HepG2 (cell line): ENCODE data around the gene FAM174C. TPM values are rescaled to one million over a fixed set of nuclear protein-coding genes. Genes with fewer than 3 reads are reported as not detected.
A peak's percentile ranks its signal among the peaks of the same experiment; 100 is the strongest.

Experiments used
- FOXA3 ChIP-seq: IDR thresholded peaks from 2 replicates; pipeline ENCODE4 v1.6.1; 2016; ENCODE audit warnings: missing genetic modification reagents, missing compliant biosample characterization
- HNRNPH1 ChIP-seq: fragments of 200-400 bp; formaldehyde crosslinking; optimal IDR thresholded peaks from 2 replicates; pipeline ENCODE3; 2017; ENCODE audit warnings: mild to moderate bottlenecking, low read depth, low read length
- PCBP1 ChIP-seq: fragments of 200-400 bp; formaldehyde crosslinking; IDR thresholded peaks from 2 replicates; pipeline ENCODE4 v1.6.1; 2017; ENCODE audit warnings: mild to moderate bottlenecking, low read depth, low read length, borderline replicate concordance
- SNAPC2 ChIP-seq: sonication (generic); formaldehyde crosslinking; IDR thresholded peaks from 2 replicates; pipeline ENCODE4 v1.8.1; 2022; ENCODE audit warnings: mild to moderate bottlenecking, missing genetic modification reagents
- SP1 ChIP-seq, 2 experiments: fragments of 450-650 bp in 1 of 2; sonication (generic) in 1 of 2; formaldehyde crosslinking in 1 of 2; IDR thresholded peaks; 2 replicates each; pipeline versions ENCODE4 v1.4.0 to v1.6.1; 2016 to 2020; ENCODE audit warnings: missing genetic modification reagents in 1 of 2
- ZBTB7A ChIP-seq: sonication (generic); formaldehyde crosslinking; IDR thresholded peaks from 2 replicates; pipeline ENCODE4 v1.8.0; 2022; ENCODE audit warnings: mild to moderate bottlenecking, missing genetic modification reagents
- ZNF12 ChIP-seq: sonication (generic); formaldehyde crosslinking; IDR thresholded peaks from 2 replicates; pipeline ENCODE4 v1.5.0; 2020; ENCODE audit warnings: missing genetic modification reagents
- ZNF124 ChIP-seq: sonication (generic); formaldehyde crosslinking; IDR thresholded peaks from 2 replicates; pipeline ENCODE4 v1.4.0; 2020; ENCODE audit warnings: missing genetic modification reagents
- ZNF331 ChIP-seq: sonication (generic); formaldehyde crosslinking; IDR thresholded peaks from 2 replicates; pipeline ENCODE4 v1.4.0; 2020; ENCODE audit warnings: missing genetic modification reagents
- ZNF382 ChIP-seq: sonication (generic); formaldehyde crosslinking; IDR thresholded peaks from 2 replicates; pipeline ENCODE4 v1.5.0; 2020; ENCODE audit warnings: missing genetic modification reagents, mild to moderate bottlenecking, borderline replicate concordance
- ZNF558 ChIP-seq: sonication (generic); formaldehyde crosslinking; IDR thresholded peaks from 2 replicates; pipeline ENCODE4 v1.9.0; 2022; ENCODE audit warnings: mild to moderate bottlenecking, missing genetic modification reagents, borderline replicate concordance
- ZNF672 ChIP-seq: sonication (generic); formaldehyde crosslinking; IDR thresholded peaks from 2 replicates; pipeline ENCODE4 v1.8.1; 2022; ENCODE audit warnings: missing genetic modification reagents
- ZSCAN20 ChIP-seq: sonication (generic); formaldehyde crosslinking; IDR thresholded peaks from 2 replicates; pipeline ENCODE4 v1.4.0; 2020; ENCODE audit warnings: missing genetic modification reagents, mild to moderate bottlenecking, borderline replicate concordance
- polyA plus RNA-seq, 8 experiments: library from polyadenylated mRNA; depleted of rRNA in 3 of 8; stranded (reverse) in 7 of 8; unstranded in 1 of 8; fragments of >200 nt; fragmentation: Illumina TruSeq in 4 of 8; extraction: Trizol in 4 of 8; gene quantifications; 2 replicates each; pipeline versions ENCODE4 v1.2.1 to v1.2.3, GENCODE V29; 2011 to 2016; ENCODE audit warnings: low read depth in 4 of 8, missing spikeins in 1 of 8, mixed read lengths in 1 of 8; ENCODE audit not compliant: insufficient read depth in 1 of 8
- total RNA-seq, 5 experiments: library from RNA; depleted of rRNA; stranded (reverse); fragments of >200 nt; fragmentation: Illumina TruSeq; extraction: Trizol; gene quantifications; 2 replicates each; pipeline ENCODE4 v1.2.3, GENCODE V29; 2016; ENCODE audit warnings: low read depth in 1 of 5
- TF ChIP-seq, protein P1 (sequence below): sonication (generic); formaldehyde crosslinking; IDR thresholded peaks from one replicate; pipeline ENCODE4 v1.5.1; 2020; ENCODE audit warnings: mild to moderate bottlenecking, missing genetic modification reagents; ENCODE audit errors: not compliant biosample characterization
- TF ChIP-seq, protein P2 (sequence below): sonication (generic); formaldehyde crosslinking; IDR thresholded peaks from 2 replicates; pipeline ENCODE4 v1.4.0; 2020; ENCODE audit warnings: mild to moderate bottlenecking, missing genetic modification reagents

The FAM174C gene
- total and polyA plus RNA-seq, 2 of the 13 experiments (the other 11 are each of a cell fraction or from before 2014, with no cell fraction given), result 19.5 to 31.3 TPM

DNA sequence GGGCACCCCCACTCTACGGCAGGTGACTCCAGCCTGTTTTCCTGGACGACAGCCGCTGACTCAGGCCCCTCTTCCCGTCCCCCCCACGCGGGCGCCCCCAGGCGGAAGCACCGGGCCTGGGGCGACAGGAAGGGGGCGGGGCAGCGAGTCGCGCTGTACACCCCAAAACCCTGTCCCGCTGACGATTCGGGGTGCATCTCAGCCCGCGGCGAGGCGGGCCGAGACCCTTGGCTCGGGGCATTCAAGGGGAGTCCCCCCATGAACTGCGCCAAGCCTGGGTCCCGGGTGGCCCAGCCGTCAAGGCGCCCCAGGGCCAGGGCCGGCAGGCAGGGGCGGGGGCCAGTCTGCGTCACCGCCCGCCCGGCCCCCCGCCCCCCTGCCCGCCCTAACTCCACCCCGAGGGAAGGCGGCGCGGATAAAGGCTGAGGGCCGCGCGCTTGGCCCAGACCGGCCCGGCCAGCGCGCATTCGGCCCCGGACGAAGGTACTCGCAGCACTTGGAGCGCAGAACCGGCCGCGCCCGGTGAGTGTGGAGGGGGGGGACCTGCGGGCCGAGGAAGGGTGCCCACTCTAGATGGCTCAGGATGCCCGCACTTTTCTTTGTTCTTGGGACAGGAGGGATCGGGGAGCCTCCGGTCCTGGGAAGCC is 27.1 kb upstream of the FAM174C start, which contains the start of gene MIDN (continued):
- TF ChIP-seq, protein P1, sequence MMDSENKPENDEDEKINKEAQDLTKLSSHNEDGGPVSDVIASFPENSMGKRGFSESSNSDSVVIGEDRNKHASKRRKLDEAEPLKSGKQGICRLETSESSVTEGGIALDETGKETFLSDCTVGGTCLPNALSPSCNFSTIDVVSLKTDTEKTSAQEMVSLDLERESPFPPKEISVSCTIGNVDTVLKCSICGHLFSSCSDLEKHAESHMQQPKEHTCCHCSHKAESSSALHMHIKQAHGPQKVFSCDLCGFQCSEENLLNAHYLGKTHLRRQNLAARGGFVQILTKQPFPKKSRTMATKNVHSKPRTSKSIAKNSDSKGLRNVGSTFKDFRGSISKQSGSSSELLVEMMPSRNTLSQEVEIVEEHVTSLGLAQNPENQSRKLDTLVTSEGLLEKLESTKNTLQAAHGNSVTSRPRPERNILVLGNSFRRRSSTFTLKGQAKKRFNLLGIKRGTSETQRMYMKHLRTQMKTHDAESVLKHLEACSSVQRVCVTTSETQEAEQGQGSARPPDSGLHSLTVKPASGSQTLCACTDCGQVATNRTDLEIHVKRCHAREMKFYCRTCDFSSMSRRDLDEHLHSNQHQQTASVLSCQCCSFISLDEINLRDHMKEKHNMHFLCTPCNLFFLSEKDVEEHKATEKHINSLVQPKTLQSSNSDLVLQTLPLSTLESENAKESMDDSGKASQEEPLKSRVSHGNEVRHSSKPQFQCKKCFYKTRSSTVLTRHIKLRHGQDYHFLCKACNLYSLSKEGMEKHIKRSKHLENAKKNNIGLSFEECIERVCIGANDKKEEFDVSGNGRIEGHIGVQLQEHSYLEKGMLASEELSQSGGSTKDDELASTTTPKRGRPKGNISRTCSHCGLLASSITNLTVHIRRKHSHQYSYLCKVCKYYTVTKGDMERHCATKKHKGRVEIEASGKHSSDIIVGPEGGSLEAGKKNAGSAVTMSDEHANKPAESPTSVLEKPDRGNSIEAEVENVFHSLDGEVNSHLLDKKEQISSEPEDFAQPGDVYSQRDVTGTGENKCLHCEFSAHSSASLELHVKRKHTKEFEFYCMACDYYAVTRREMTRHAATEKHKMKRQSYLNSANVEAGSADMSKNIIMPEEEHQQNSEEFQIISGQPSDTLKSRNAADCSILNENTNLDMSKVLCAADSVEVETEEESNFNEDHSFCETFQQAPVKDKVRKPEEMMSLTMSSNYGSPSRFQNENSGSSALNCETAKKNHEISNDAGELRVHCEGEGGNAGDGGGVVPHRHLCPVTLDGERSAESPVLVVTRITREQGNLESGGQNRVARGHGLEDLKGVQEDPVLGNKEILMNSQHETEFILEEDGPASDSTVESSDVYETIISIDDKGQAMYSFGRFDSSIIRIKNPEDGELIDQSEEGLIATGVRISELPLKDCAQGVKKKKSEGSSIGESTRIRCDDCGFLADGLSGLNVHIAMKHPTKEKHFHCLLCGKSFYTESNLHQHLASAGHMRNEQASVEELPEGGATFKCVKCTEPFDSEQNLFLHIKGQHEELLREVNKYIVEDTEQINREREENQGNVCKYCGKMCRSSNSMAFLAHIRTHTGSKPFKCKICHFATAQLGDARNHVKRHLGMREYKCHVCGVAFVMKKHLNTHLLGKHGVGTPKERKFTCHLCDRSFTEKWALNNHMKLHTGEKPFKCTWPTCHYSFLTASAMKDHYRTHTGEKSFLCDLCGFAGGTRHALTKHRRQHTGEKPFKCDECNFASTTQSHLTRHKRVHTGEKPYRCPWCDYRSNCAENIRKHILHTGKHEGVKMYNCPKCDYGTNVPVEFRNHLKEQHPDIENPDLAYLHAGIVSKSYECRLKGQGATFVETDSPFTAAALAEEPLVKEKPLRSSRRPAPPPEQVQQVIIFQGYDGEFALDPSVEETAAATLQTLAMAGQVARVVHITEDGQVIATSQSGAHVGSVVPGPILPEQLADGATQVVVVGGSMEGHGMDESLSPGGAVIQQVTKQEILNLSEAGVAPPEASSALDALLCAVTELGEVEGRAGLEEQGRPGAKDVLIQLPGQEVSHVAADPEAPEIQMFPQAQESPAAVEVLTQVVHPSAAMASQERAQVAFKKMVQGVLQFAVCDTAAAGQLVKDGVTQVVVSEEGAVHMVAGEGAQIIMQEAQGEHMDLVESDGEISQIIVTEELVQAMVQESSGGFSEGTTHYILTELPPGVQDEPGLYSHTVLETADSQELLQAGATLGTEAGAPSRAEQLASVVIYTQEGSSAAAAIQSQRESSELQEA (CRISPR knock-in tag), result no peak
- no peak for TF ChIP-seq FOXA3 (CRISPR knock-in tag)
- TF ChIP-seq ZNF12 (CRISPR knock-in tag), result no peak
- TF ChIP-seq SNAPC2 (CRISPR knock-in tag), result peak; percentile 40; the same call in 1 of the 2 replicates
- peak; percentile 44; the same call in 1 of the 2 replicates for TF ChIP-seq ZSCAN20
- no peak for TF ChIP-seq SP1 (IDR thresholded peaks at IDR 0.05)
- peak; percentile 41 for TF ChIP-seq SP1 (CRISPR knock-in tag; IDR thresholded peaks at IDR 0.05)
- TF ChIP-seq PCBP1, result no peak
- TF ChIP-seq ZNF382, result no peak
- TF ChIP-seq ZNF672, result no peak
- TF ChIP-seq ZBTB7A (CRISPR knock-in tag), result peak; percentile 54; the same call in 1 of the 2 replicates
- no peak for TF ChIP-seq HNRNPH1
- TF ChIP-seq ZNF331 (CRISPR knock-in tag), result peak; percentile 34; the same call in 1 of the 2 replicates
- TF ChIP-seq, protein P2, sequence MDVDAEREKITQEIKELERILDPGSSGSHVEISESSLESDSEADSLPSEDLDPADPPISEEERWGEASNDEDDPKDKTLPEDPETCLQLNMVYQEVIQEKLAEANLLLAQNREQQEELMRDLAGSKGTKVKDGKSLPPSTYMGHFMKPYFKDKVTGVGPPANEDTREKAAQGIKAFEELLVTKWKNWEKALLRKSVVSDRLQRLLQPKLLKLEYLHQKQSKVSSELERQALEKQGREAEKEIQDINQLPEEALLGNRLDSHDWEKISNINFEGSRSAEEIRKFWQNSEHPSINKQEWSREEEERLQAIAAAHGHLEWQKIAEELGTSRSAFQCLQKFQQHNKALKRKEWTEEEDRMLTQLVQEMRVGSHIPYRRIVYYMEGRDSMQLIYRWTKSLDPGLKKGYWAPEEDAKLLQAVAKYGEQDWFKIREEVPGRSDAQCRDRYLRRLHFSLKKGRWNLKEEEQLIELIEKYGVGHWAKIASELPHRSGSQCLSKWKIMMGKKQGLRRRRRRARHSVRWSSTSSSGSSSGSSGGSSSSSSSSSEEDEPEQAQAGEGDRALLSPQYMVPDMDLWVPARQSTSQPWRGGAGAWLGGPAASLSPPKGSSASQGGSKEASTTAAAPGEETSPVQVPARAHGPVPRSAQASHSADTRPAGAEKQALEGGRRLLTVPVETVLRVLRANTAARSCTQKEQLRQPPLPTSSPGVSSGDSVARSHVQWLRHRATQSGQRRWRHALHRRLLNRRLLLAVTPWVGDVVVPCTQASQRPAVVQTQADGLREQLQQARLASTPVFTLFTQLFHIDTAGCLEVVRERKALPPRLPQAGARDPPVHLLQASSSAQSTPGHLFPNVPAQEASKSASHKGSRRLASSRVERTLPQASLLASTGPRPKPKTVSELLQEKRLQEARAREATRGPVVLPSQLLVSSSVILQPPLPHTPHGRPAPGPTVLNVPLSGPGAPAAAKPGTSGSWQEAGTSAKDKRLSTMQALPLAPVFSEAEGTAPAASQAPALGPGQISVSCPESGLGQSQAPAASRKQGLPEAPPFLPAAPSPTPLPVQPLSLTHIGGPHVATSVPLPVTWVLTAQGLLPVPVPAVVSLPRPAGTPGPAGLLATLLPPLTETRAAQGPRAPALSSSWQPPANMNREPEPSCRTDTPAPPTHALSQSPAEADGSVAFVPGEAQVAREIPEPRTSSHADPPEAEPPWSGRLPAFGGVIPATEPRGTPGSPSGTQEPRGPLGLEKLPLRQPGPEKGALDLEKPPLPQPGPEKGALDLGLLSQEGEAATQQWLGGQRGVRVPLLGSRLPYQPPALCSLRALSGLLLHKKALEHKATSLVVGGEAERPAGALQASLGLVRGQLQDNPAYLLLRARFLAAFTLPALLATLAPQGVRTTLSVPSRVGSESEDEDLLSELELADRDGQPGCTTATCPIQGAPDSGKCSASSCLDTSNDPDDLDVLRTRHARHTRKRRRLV (CRISPR knock-in tag), result peak; percentile 49; the same call in 1 of the 2 replicates
- peak; percentile 48; the same call in 1 of the 2 replicates for TF ChIP-seq ZNF558 (CRISPR knock-in tag)
- peak; percentile 43; the same call in 1 of the 2 replicates for TF ChIP-seq ZNF124 (CRISPR knock-in tag)
